Fibroblast of peridontal ligament (primary cell): ENCODE data around the gene SH3PXD2A.
"Not testable (repeated sequence)": the region's sequence is repeated elsewhere in the genome, so short reads cannot be mapped to it uniquely, and the experiment has no call there.

Source experiments
- DNase-seq: peaks from one replicate; pipeline ENCODE4 v3.0.0-alpha.2; 2010; ENCODE audit errors: extremely low read depth

Gene SH3PXD2A

DNA sequence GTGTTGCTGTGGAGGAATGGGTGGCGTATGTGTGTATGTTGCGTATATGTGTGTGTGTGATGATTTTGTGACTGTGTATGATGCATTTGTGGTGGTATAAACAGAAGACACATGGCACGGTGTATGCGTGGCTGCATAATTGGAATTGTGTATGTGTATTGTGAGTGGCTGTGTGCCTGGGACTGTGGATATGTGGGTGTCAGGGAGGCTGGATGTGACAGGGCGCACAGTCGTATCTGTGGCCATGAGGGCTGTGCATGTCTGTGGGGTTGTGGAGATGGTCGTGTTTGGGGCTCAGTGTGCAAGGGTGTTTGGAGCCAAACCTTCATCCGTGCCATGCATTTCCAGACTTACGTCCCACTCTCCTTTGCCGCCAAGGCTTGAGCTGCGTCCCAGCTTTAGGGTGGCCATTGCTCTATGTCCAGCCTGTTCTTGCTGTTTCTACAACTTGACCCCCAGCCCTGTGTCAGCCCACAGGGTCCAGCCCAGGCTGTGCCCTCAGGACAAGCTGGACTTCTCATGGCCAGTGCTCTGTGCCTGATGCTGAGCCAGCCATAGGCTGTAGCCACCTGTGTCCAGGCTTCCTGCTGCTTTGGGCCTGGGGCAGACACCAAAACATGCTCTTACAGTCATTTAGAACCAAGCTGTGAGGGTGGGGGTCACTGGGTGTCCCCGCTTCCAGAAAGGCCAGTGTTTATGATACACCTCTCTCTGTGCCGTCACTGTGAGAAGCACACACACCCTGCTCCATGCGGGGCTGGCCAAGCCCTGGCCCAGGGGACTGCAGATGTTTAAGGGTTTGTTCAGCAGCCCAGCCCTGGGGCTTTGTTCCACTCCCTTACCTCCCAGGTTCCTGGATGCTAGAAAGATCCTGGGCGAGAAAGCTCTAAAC, 234.2 kb downstream of the SH3PXD2A start:
- no peak for DNase-seq

DNA sequence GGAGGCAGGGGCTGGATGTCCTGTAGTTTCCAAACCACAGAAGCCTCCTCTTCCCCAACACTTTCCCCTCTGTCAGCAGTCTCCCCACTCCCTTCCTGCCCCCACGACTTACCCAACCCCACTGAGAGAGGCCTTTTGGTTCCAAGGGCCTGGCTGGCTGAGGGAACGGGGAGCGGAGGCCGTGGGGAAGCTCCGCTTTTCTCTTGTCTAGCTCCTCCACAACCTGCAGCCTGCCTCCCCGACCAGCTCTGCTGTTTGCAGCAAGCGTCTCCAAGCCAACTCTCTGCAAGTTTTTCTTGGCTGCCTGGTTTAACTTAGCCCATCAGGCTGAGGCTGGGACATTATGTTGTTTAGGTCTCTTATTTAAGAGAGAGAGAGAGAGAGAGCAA, 235.0 kb downstream of the SH3PXD2A start:
- DNase-seq: no peak

DNA sequence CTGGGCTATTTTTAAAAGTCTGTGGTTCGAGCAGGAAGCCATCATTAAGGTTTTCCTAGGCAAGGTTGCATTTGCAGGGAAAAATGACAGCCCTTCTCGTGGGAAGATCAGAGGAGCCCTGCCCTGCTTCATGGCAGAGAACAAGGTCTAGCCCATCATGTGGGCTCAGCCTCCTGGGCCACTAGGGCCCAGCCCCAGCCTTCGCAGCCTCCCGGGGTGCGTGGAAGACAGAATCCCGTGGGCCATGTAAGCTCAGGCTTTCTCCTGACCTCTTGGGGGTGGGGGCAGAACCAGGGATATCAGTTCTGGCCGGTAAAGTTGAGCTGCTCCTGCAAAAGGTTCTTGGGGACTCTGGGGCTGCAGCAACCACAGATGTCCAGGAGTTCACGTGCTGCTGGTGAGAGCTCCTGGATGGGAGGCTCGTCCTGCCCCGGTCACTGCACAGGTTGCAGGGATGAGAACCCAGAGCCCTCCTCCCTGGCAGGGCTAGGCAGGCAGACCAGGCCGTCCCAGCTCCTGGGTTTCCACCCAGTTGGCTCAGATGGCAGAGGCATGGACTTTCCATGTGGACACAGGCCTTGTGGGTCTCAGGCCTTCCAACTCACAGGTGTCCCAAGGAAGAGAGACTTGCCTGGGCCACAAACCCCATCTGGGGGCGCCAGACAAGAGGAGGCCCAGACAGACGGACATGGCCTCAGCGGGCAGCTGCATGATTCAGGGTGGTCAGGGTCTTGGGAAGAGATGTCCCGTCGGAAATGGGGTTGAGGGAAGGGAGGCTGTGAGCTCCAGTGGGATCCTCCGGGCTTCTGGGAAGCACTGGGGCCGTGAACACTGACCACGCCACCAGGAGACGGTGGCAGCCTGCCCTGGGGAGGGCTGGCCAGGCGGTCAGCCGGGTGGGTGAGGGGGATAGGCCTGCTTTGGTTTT, 235.7 kb downstream of the SH3PXD2A start:
- DNase-seq: no peak

DNA sequence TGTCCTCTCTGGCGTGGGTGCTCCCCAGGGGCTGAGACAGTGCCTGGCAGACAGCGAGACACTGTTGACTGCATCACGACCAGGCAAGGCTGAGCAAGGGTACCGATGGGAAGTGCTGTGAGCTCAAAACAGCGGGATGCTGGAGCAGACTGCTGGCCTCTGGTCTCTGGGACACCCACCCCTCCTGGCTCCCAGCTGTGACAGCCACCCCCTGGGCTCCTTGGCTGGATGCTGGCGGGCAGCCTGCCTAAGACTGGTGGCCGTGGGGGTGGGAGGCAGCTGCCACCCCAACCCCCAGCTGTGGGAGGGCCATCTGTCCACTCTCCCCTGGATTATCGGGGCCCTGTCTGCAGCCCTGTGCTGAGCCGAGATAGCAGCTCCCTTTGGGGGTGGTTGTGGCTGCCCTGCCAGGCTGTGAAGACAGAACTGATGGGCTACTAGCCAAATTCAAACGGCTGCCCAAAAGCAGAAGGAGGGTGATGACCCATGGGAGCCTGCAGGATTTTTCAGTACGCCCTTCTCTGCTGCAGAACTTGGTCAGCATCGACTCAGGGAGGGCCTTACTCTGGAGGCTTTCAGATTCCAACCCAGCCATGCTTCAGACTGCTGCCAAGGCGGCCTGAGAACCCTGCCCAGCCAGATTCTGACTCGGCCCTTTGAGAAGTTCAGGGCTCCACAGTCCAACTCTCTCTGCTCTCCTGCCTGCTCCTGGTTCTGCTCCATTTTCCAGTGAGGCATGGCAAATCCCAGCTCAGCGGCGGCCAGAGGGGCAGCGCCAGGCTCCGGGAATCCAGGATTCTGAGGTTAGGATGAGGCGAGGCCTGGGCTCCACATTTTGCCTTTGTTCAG, 236.6 kb downstream of the SH3PXD2A start:
- DNase-seq: peak; percentile 80

DNA sequence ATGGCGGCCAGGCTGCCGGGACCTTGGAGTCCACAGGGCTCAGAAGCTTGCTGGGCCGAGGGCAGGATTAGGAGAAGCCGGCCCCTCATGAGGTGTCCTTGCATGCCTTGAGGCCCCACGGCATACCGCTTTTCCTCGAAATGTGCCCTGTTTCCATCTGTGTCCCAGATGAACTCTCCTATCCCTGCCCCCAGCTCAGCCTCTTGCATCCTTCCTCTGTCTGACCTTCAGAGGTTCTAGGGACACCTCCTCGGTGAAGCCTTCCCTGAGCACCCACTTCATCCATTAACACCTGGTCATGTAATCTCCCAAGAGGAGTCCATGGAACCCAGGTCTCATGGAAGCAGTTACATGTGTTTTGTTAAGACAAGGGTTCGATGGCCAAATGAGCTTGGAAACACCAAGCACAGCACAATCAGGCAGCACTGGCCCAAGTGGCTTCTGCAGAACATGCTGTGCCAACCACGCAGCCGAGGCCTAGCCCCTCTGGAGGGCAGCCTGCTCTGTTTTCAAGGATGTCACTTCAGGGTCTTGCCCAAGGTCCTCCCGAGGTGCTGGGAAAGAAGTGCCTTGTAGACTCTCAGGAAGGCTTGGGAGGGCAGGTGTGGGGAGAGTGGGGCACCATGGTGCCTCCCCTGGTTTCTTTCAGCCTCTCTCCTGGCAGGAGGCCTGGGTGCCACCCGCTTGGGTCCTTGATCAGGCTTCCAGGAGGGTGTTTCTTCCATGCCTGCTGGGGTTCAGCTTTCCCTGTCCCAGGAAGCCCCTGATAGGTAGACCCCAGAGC, 237.6 kb downstream of the SH3PXD2A start:
- DNase-seq: no peak

DNA sequence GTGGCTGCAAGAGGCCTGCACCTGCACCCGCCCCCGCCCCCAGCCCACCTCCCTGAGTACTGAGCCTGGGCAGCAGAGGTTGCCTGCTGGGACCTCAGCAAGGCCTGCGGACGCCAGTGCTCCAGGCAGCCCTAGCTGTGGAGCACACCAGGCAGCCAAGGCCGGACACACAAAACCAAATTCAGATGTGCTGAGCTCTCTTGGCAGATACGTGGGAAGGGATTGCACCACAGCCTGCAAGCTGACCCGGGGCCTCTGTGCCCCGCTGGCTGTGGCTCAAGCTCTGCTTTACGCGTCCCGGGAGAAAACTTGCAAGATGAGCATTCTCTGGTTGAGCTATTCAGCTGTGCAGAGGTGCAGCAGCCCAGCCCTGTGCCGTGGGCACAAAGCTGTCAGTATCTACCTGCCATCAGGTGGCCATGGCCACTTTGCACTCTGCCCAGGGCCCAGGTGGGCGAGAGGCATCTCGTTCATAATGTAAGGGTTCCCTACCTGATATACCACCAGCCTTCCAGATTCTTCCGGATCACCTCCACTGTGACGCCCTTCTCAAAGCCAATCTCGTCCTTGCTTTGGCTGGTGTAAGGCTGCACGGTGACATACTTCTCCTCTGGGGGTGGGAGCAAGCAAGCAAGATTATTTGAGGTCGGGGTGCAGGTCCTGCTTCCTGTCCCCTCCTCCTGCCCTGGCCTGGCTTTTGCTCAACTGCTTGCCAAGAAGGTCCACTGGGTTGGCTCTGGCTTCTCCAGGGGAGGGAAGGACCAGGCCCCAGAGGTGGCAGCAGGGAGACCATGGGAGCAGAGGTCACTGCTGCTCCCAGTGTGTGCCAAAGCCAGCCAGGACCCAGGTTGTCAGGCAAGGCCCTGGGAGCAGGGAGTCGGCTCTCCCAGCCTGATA, 238.4 kb downstream of the SH3PXD2A start:
- DNase-seq: peak; percentile 93

DNA sequence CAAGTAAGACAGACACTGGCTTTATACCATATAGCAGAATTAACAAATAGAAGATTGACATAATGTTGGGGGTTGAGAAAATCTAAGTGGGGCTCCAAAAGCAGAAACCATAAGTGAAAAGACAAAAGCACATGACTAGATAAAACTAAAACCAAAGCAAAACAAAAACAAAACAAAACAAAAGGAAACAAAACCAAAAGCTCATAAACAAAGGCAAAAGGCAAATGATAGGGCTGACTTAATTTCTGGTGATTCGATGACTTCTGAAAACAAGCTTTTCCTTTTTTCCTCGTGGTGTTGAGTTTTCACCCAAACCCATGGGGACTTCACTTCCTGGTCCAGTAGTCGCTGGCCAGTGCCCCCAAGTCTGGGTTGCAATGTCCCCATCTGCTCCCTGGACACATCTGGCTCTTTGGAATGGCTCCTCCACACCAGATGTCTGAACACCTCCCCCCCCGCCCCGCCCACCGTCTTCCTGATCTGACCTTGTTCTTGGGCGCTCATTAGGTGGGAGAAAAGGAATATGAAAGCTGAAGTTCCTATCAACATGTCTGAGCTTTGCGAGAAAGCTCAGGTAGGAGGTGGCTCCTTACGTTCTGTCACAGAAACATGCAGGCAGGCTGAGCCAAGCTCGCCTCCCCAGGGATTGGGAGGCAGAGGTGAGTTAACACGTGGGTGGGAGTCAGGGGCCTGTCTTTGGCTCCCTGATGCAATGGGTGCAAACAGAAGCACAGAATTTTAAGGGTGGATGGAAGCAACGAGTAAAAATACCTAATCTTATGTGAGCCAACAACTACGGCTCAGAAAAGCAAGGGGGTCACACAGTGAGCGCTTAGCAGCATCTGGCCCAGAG, 240.8 kb downstream of the SH3PXD2A start:
- no peak for DNase-seq

DNA sequence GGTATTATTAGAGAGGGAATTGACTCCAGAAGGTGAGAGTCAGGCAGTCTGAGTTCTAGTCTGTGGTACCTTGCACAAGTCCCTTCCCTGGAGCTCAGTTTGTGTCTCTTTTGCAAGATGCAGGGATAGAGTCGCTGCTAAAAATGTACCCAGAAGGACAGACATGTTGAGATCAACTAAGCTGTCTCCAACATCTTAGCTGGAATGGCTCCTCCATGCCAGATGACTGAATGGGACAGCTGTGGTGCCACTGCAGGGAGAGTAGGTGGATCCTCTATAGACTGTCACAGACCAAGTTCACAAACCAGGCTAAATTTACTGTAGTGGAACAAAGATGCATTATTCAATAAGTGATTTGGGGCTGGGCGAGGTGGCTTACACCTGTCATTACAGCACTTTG, 241.8 kb downstream of the SH3PXD2A start:
- DNase-seq: no peak

DNA sequence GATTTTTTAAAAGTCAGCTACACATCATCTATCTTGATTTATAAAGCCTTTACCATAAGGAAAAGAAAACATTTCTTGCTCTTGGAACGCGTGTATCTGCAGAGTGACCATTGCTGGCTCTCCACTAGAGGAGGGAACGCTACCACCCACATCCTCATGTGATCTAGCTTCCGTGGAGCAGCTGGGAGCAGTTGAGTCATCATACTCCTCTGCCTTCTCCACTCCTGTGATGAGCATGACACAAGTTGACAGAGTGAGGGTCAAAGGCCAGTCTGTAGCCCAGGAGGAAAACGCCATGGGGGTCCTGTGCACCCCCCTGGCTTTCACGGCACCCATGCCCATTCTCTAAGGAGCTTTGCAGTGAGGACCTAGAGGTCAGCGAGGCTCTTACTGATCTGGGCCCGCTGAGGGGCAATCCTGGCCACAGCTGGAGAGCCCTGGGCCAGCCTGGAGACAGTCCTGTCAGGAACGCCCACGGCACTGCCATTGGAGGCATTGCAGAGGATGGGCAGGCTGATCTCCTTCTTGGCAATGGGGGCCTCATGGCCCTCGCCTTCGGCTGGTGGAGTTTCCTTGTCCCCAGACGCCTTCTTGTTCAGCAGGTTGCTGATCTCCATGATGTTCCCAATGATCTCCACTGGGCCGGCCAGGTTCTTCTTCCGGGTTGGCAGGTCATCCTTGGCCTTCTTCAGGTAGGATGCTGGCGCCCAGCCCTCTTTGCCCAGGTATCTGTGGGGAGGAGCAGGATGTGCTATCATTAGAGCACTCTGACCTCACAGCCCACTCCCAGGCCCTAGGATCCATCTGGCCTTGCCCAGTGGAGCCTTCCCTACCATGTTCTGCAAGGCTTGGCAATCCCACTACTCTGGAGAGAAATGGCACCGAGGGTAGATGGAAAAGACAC, 242.7 kb downstream of the SH3PXD2A start:
- peak; percentile 52 for DNase-seq

DNA sequence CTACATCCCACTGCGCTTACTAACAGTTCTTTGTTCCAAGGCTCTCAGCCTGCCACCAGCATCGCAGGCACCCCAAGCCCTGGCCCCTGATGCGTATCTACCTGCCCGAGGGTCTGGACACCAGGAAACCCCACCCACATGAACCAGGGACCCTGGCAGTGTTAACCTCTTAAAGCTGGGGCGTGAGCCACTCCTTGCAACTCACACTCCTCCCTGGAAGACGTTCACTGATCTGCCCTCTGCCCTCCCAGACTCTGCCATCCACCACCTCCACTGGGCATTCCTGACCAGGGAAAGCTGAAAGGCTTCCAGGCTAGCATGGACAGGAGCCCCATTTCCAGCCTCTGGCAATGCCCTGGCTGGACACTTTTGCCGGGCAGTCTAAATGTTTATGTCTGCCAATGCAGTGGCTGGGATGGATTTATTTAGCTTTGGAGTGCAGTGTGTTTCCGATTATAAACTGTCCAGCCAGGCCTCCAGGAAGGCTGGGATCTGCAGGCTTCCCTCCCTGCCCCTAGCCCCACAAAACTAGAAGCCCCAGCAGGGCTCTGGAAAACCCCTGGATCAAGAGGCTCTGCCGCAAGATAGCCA, 244.4 kb downstream of the SH3PXD2A start:
- no peak for DNase-seq

DNA sequence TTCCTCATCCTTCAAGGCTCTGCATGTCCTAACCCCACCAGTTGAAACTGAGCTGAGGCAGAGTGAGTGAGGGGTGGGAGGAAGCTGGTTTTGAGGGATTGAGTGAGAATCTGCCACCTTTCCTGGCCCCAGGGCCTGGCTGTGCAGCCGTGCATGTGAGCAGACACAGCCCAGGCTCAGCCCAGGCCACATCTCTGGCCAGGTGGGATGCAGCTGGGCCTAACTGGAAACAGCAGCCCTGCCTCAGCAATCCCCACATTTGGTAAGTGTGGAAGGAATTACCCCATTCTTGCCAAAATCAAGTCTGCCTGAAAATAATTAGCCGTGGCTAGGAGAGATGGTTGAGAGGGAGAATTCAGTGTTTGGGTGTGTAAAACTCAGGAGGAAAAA, 245.3 kb downstream of the SH3PXD2A start:
- peak; percentile 45 for DNase-seq

DNA sequence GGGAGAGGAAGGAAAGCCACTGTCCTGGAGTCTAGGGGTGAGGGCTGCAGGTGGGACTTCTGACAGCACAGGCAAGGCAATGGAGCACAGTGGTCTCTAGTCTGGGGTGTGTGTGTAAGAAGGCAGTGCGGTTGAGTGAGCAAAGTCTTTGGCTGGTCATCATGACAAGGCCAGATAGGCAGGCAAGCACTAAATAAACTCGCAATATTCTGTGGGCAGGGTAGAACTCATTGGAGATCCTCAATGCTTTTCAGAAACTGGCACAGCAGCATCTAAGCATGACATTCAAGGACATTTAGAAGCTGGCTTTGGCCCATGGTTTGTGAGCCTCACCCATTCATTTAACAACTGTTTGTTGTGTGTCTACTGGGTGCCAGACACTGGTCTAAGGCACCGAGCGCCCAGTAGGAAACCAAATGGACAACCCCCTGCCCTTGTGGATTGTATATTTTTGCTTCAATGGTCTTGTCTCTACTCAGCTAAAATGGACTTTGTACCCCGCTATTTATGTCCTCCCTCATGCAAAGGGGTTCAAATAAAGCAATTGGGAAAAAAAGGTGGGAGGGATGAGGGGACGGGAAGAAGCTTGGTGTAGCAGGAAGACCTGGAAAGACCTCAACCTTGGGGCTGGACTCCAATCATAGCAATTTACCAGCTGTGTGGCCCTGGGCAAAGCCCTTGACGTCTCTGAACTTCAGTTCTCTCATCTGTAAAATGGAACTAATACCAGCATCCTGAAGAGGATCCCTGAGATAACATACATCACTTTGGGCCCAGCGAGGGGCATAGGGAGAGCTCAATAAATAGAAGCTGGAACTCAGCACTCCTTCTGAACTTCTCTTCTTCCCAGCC, 245.9 kb downstream of the SH3PXD2A start:
- no peak for DNase-seq

DNA sequence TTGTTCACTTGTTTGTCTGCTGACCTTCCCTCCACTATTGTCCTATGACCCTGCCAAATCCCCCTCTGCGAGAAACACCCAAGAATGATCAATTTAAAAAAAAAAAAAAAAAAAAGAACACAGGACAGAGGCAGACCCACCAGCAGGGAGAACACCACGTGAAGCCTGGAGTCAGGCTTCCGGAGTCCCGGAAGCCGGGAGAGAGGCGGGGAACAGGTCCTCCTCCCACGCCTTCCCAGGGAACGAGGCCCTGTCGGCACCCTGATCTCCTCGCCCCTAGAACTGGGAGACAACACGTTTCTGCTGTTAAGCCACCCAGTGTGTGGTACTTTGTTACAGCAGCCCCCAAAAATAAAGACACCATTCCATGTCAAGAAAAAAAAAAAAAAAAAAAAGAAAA, 247.3 kb downstream of the SH3PXD2A start:
- DNase-seq: not testable (repeated sequence)

DNA sequence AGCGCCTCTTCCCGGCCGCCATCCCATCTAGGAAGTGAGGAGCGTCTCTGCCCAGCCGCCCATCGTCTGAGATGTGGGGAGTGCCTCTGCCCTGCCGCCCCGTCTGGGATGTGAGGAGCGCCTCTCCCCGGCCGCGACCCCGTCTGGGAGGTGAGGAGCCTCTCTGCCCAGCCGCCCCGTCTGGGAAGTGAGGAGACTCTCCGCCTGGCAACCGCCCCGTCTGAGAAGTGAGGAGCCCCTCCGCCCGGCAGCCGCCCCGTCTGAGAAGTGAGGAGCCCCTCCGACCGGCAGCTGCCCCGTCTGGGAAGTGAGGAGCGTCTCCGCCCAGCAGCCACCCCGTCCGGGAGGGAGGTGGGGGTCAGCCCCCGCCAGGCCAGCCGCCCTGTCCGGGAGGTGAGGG, 248.3 kb downstream of the SH3PXD2A start:
- not testable (repeated sequence) for DNase-seq

DNA sequence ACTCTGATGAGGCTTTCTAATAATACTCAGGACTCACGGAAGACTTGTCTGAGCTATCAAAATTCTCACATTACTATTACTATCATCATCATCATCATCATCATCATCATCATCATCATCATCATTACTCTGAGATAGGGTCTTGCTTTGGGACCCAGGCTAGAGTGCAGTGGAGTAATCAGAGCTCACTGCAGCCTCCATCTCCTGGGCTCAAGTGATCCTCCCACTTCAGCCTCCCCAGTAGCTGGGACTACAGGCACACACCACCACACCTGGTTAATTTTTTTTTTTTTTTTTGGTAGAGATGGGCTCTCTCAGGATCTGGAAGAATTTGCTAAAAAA, 249.3 kb downstream of the SH3PXD2A start:
- not testable (repeated sequence) for DNase-seq

DNA sequence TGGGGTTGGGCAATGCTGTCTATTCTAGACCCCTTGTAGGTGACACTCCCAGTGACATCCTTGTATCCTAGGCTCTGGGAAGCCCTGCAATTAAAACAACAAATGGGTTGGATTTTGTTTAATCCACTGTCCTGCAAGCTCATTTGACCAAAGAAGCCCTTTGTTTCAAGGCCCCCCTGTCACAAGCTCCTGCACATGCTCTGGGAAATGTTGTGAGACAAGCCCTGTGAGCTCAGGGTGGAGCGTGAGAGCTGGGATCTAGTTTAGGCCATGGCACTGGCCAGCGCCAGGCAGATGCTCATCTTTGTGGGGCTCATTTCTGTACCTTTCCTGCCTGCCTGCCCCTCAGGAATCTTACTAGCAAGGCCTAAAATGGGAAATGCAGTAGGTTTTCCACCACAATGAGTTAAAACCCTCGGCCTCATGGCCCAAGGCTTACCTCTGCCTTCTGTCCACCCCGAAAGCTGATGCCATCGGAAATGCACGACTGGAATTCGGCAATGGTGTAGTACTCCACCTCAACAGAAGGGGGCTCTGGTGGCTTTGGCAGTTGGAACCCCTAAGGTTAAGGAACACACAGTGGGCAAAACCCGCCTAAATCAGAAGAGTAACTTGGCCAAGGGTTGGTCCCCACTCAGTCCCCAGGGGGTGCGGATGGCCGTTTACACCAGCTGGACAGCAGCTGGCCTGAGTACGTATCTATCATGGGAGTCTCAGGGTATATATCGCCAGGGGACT, 249.8 kb downstream of the SH3PXD2A start:
- DNase-seq: peak; percentile 62
